Measurements from ENCODE around the gene RBM14. TPM values are rescaled to one million over a fixed set of nuclear protein-coding genes. Genes with fewer than 3 reads are reported as not detected.

RBM14 gene
- total RNA-seq, 1 donor from 2014 or later = 160 TPM

GRCh38 chr11:66628061-66628603 is 11.7 kb downstream of the RBM14 start:
- intact Hi-C loops (cut with micrococcal nuclease) = no loop called here

GRCh38 chr11:66629356-66629755 is 12.9 kb downstream of the RBM14 start:
- intact Hi-C loops (cut with micrococcal nuclease) = no loop called here

GRCh38 chr11:66631883-66632282 is 15.5 kb downstream of the RBM14 start:
- intact Hi-C loops (cut with micrococcal nuclease) = loop anchor here (10.0 kb wide), 1 partner anchor 567 kb away; no protein-coding TSS in a partner anchor

GRCh38 chr11:66632952-66633351 is 16.5 kb downstream of the RBM14 start:
- intact Hi-C loops (cut with micrococcal nuclease) = loop anchor here (10.0 kb wide), 1 partner anchor 568 kb away; no protein-coding TSS in a partner anchor

GRCh38 chr11:66636411-66636810 is 20.0 kb downstream of the RBM14 start:
- intact Hi-C loops (cut with micrococcal nuclease) = loop anchor here (10.0 kb wide), 1 partner anchor 572 kb away; no protein-coding TSS in a partner anchor

- intact Hi-C loops (cut with micrococcal nuclease) = loop anchor here (1.0 to 10.0 kb wide), 11 partner anchors 21 to 676 kb away; partner anchors contain the start of genes ACTN3, CCDC87, CCS and PELI3
Measured at GRCh38 chr11:66637557-66638176, 21.2 kb downstream of the RBM14 start.

- intact Hi-C loops (cut with micrococcal nuclease) = loop anchor here (1.0 to 10.0 kb wide), 12 partner anchors 22 to 677 kb away; partner anchors contain the start of genes ACTN3, CCDC87, CCS and PELI3
Measured at GRCh38 chr11:66638177-66639065, 22.0 kb downstream of the RBM14 start, which contains the start of gene RBM4. RBM4 (plus strand) TSS chr11:66638703; CDS start chr11:66639712, 1,009 bp downstream.

- intact Hi-C loops (cut with micrococcal nuclease) = loop anchor here (1.0 to 10.0 kb wide), 3 partner anchors 105 to 574 kb away; partner anchors contain the start of gene PELI3
Measured at GRCh38 chr11:66639066-66639813, 22.8 kb downstream of the RBM14 start.

GRCh38 chr11:66639814-66640340 is 23.4 kb downstream of the RBM14 start:
- intact Hi-C loops (cut with micrococcal nuclease) = loop anchor here (1.0 to 10.0 kb wide), 3 partner anchors 104 to 575 kb away; partner anchors contain the start of gene PELI3

GRCh38 chr11:66641834-66642233 is 25.4 kb downstream of the RBM14 start:
- intact Hi-C loops (cut with micrococcal nuclease) = no loop called here

GRCh38 chr11:66643745-66644437 is 27.5 kb downstream of the RBM14 start:
- intact Hi-C loops (cut with micrococcal nuclease) = no loop called here

GRCh38 chr11:66646828-66647227 is 30.4 kb downstream of the RBM14 start:
- intact Hi-C loops (cut with micrococcal nuclease) = no loop called here

- intact Hi-C loops (cut with micrococcal nuclease) = loop anchor here (2.0 kb wide), 1 partner anchor 13 kb away; no protein-coding TSS in a partner anchor
Measured at GRCh38 chr11:66649903-66650302, 33.5 kb downstream of the RBM14 start.

GRCh38 chr11:66651016-66651415 is 34.6 kb downstream of the RBM14 start:
- intact Hi-C loops (cut with micrococcal nuclease) = no loop called here

GRCh38 chr11:66652651-66653050 is 36.2 kb downstream of the RBM14 start:
- intact Hi-C loops (cut with micrococcal nuclease) = no loop called here

- intact Hi-C loops (cut with micrococcal nuclease) = no loop called here
Measured at GRCh38 chr11:66653123-66653522, 36.7 kb downstream of the RBM14 start.

GRCh38 chr11:66659763-66660162 is 43.3 kb downstream of the RBM14 start:
- intact Hi-C loops (cut with micrococcal nuclease) = no loop called here

GRCh38 chr11:66663741-66664296 is 47.4 kb downstream of the RBM14 start:
- intact Hi-C loops (cut with micrococcal nuclease) = loop anchor here (2.0 kb wide), 1 partner anchor 15 kb away; no protein-coding TSS in a partner anchor

GRCh38 chr11:66665369-66665768 is 48.9 kb downstream of the RBM14 start:
- intact Hi-C loops (cut with micrococcal nuclease) = no loop called here
